ENCODE results near the gene PPP2R5C.
"Not testable (repeated sequence)": the region's sequence is repeated elsewhere in the genome, so short reads cannot be mapped to it uniquely, and the experiment has no call there.

Gene PPP2R5C

GRCh38 chr14:101761032-101761880, at the start of gene PPP2R5C:
TSS of gene PPP2R5C (plus strand) at chr14:101761709. CDS start at chr14:101761894, 185 bp downstream.
- DNase-seq = peak; percentile 83

GRCh38 chr14:101711857-101712233, 49.7 kb upstream of the PPP2R5C start:
- not testable (repeated sequence) for DNase-seq

- not testable (repeated sequence) for DNase-seq
Measured at GRCh38 chr14:101712341-101712740, 49.2 kb upstream of the PPP2R5C start.

GRCh38 chr14:101713091-101713490, 48.4 kb upstream of the PPP2R5C start:
- DNase-seq = not testable (repeated sequence)

- DNase-seq = no peak
Measured at GRCh38 chr14:101713621-101714349, 47.7 kb upstream of the PPP2R5C start.

- DNase-seq = no peak
Measured at GRCh38 chr14:101714394-101714793, 47.1 kb upstream of the PPP2R5C start.

- no peak for DNase-seq
Measured at GRCh38 chr14:101715210-101716076, 46.1 kb upstream of the PPP2R5C start.

GRCh38 chr14:101716077-101716950, 45.2 kb upstream of the PPP2R5C start:
- DNase-seq = no peak

GRCh38 chr14:101716956-101717662, 44.4 kb upstream of the PPP2R5C start:
- no peak for DNase-seq

GRCh38 chr14:101717663-101718490, 43.6 kb upstream of the PPP2R5C start:
- DNase-seq = no peak

GRCh38 chr14:101719045-101719645, 42.4 kb upstream of the PPP2R5C start:
- no peak for DNase-seq

- no peak for DNase-seq
Measured at GRCh38 chr14:101719708-101720107, 41.8 kb upstream of the PPP2R5C start.

- no peak for DNase-seq
Measured at GRCh38 chr14:101721111-101721510, 40.4 kb upstream of the PPP2R5C start.

GRCh38 chr14:101721951-101722661, 39.4 kb upstream of the PPP2R5C start:
- no peak for DNase-seq

- DNase-seq = no peak
Measured at GRCh38 chr14:101723061-101723595, 38.4 kb upstream of the PPP2R5C start.

- DNase-seq = not testable (repeated sequence)
Measured at GRCh38 chr14:101725652-101726051, 35.9 kb upstream of the PPP2R5C start.

GRCh38 chr14:101726295-101726953, 35.1 kb upstream of the PPP2R5C start:
- DNase-seq = no peak

GRCh38 chr14:101726954-101727302, 34.6 kb upstream of the PPP2R5C start:
- DNase-seq = no peak
